ELR (cell line): Measurements from ENCODE around the gene HIRA.
A peak's percentile ranks its signal among the peaks of the same experiment; 100 is the strongest.
"Not testable (repeated sequence)": the region's sequence is repeated elsewhere in the genome, so short reads cannot be mapped to it uniquely, and the experiment has no call there.

Experiments used
- DNase-seq: peaks from one replicate; pipeline ENCODE4 v3.0.0-alpha.2; 2015; ENCODE audit warnings: low read depth

The HIRA gene

GRCh38 chr22:19443544-19444211 lies 12.1 kb upstream of the HIRA start:
- DNase-seq = no peak

- DNase-seq = no peak
Measured at GRCh38 chr22:19442166-19442565, 10.6 kb upstream of the HIRA start.

GRCh38 chr22:19440411-19441195 lies 9.1 kb upstream of the HIRA start:
- DNase-seq = no peak

- no peak for DNase-seq
Measured at GRCh38 chr22:19438298-19438697, 6.8 kb upstream of the HIRA start.

GRCh38 chr22:19436444-19437161 lies 5.1 kb upstream of the HIRA start:
- not testable (repeated sequence) for DNase-seq

- DNase-seq = no peak
Measured at GRCh38 chr22:19434829-19435580, 3.5 kb upstream of the HIRA start.

- peak; percentile 34 for DNase-seq
Measured at GRCh38 chr22:19434401-19434800, 2.9 kb upstream of the HIRA start.

GRCh38 chr22:19432133-19432851 lies 759 bp upstream of the HIRA start, which contains the start of gene MRPL40:
Gene MRPL40 (plus strand): TSS chr22:19432545. CDS start chr22:19432555, 10 bp downstream.
- peak; percentile 94 for DNase-seq

- DNase-seq = peak; percentile 47
Measured at GRCh38 chr22:19430890-19431541, 517 bp downstream of the HIRA start.

GRCh38 chr22:19429950-19430889 lies 1.3 kb downstream of the HIRA start:
- DNase-seq = peak; percentile 58

GRCh38 chr22:19424186-19424500 lies 7.4 kb downstream of the HIRA start:
- no peak for DNase-seq

GRCh38 chr22:19422440-19423301 lies 8.9 kb downstream of the HIRA start:
- DNase-seq = no peak

- DNase-seq = no peak
Measured at GRCh38 chr22:19420321-19420720, 11.2 kb downstream of the HIRA start.

- DNase-seq = no peak
Measured at GRCh38 chr22:19419464-19420178, 11.9 kb downstream of the HIRA start.

GRCh38 chr22:19419086-19419463 lies 12.5 kb downstream of the HIRA start:
- DNase-seq = no peak

GRCh38 chr22:19412923-19413322 lies 18.6 kb downstream of the HIRA start:
- no peak for DNase-seq

GRCh38 chr22:19412478-19412877 lies 19.1 kb downstream of the HIRA start:
- DNase-seq = no peak

- no peak for DNase-seq
Measured at GRCh38 chr22:19411690-19412045, 19.9 kb downstream of the HIRA start.
